Transverse colon (tissue), 4 donors: ENCODE results near the gene IFITM10.

Experiments
- CTCF ChIP-seq, 5 experiments: fragments of 200-600 bp in 3 of 5; fragments of 450-650 bp in 2 of 5; sonication (generic) in 3 of 5; IDR thresholded peaks; 1 replicate in 2 of 5; 2 replicates in 3 of 5; pipeline ENCODE4 v1.5.1; 2016 to 2017; ENCODE audit warnings: antibody characterized with exemption in 5 of 5, inconsistent platforms in 3 of 5, mild to moderate bottlenecking in 2 of 5, moderate library complexity in 1 of 5
- POLR2A ChIP-seq: fragments of 450-650 bp; IDR thresholded peaks from one replicate; pipeline ENCODE4 v1.6.1; 2016; ENCODE audit warnings: antibody characterized with exemption, mild to moderate bottlenecking, moderate library complexity
- POLR2AphosphoS5 ChIP-seq, 3 donors: sonication (generic); formaldehyde crosslinking; IDR thresholded peaks; one replicate each; pipeline ENCODE4 v1.6.1; 2016; ENCODE audit warnings: antibody characterized with exemption in 3 of 3

DNA sequence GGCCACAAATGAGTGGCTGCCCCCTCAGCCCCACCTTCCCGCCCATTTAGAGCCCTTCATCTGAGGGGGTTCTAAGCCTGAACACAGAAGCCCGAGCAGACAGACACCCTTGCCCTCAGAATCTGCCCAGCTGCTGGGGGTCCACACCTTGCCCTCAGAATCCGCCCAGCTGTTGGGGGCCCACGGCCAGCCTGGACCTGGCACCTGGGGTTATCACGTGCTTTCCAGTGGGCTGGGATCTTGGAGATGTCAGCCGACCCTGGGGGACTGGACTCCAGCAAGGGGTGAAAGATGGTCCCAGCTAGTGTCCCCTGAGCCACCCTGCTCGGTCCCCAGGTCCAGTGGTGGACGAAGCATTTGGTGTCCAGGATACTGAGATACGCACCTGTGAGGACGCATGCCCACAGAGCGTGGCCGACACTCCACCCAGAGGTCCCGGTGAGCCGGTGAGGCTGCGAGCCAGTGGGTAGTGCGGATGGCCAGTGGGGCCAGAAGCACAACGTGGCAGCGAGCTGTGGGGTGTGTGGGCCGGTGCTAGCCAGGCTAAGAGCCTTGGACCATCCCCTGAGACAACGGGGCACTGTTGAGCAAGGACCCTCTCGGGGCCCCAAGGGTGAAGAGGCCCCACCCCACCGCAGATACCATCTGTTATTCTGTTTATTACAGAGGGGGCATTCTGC is 16.5 kb upstream of the IFITM10 start:
- TF ChIP-seq POLR2A (no peak), CTCF (IDR thresholded peaks at IDR 0.05) (no peak), POLR2AphosphoS5 (IDR thresholded peaks at IDR 0.05) (no peak)
